Measurements from ENCODE around the gene GPATCH1.

The GPATCH1 gene

DNA sequence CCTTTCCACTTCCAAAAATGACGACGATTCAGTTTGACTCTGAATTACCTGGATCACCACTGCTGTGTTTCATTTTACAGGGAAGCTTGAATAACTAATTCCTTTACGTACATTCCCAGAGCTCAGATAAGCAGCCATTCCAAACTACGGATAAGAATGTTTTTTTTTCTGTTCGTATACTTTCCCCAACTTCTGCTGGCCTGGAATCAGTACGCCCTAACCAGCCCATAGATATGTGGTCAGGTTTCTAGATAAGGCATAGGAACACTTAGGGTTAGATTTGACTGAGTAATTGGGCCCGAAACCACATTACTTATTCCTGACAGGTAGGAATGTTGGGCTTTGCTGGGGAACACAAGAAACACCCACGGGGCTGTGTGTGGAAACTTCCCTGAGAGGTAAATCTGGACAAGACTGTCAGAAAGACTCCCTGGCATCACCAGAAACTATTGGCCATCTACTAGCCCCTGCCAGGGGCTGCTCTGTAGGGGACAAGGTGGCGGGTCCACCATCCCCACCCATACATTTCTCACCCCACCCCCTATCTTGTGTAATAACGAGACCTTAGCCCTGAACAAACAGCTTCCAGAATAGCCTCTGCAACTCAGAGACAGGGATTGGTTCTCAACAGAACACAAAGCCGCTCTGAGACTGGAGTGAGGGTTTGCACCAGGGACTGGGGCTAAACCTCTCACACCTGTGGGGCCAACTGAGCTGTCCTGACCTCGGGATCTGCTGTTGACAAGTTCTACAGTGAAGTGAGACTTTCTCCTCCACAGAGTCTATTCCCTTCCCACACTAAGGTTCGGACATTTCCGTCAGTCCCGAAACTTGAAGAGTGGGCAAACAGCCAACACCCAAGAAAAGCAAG is 31.9 kb upstream of the GPATCH1 start:
- H3K79me2 ChIP-seq (ENCODE audit: insufficient read depth, low read length) = no peaks in the 10 kb centered on the region
- H3K9me3 ChIP-seq (ENCODE audit: low read length) = no peaks in the 10 kb centered on the region
- H3K9me2 ChIP-seq (ENCODE audit: low read depth, low read length) = no peaks in the 10 kb centered on the region
- no peak overlapping the region for H2AFZ ChIP-seq (ENCODE audit: low read length)
- no peak for TF ChIP-seq CTCF (IDR thresholded peaks at IDR 0.05; ENCODE audit: low read length)
- no peaks in the 10 kb centered on the region for H4K20me1 ChIP-seq (ENCODE audit: insufficient read depth, low read length)
- no peak overlapping the region for H3K4me2 ChIP-seq (ENCODE audit: low read length)
- no peak overlapping the region for H3K9ac ChIP-seq (ENCODE audit: low read length)
- no peak overlapping the region for H3K27ac ChIP-seq (ENCODE audit: low read depth, low read length, poor library complexity, severe bottlenecking)
- no peaks in the 10 kb centered on the region for H3K4me1 ChIP-seq (ENCODE audit: insufficient read depth, low read length, severe bottlenecking)
- H3K4me3 ChIP-seq (ENCODE audit: low read depth, low read length, poor library complexity, severe bottlenecking) = no peak overlapping the region
- H3K27me3 ChIP-seq (ENCODE audit: insufficient read depth, low read length) = no peaks in the 10 kb centered on the region
- 0 out of 2 replicates have a peak, but pooled peaks cover 2% of the 10 kb centered on the region for H3K36me3 ChIP-seq (ENCODE audit: insufficient read depth, low read length)
- H3F3A ChIP-seq (ENCODE audit: insufficient read depth, low read length) = no peaks in the 10 kb centered on the region

DNA sequence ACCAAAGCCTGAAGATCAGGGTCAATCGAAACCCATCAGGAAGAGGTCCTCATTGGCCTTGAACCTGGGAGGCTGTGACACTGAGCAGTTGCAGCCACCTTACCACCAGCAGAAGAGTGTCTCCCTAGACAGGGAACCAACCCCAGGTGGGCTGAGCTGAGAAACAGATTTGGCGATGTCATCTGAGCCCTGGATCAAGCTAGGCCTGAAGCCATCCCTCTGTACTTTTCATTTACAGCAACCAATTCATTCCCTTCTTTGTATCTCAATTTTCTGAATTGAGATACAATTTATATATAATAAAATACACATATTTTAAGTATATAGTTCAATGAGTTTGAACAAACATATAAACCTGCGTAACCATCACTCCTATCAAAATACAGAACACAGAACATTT is 30.9 kb upstream of the GPATCH1 start:
- Histone ChIP-seq H3K9ac (ENCODE audit: low read length) (no peak overlapping the region), H3K36me3 (ENCODE audit: insufficient read depth, low read length) (0 out of 2 replicates have a peak, but pooled peaks cover 2% of the 10 kb centered on the region), H3K9me3 (ENCODE audit: low read length) (no peaks in the 10 kb centered on the region), H3K4me1 (ENCODE audit: insufficient read depth, low read length, severe bottlenecking) (peaks cover 5% of the 10 kb centered on the region), H3F3A (ENCODE audit: insufficient read depth, low read length) (no peaks in the 10 kb centered on the region), H3K4me3 (ENCODE audit: low read depth, low read length, poor library complexity, severe bottlenecking) (no peak overlapping the region), H3K9me2 (ENCODE audit: low read depth, low read length) (no peaks in the 10 kb centered on the region), H3K79me2 (ENCODE audit: insufficient read depth, low read length) (no peaks in the 10 kb centered on the region), H4K20me1 (ENCODE audit: insufficient read depth, low read length) (no peaks in the 10 kb centered on the region), H3K4me2 (ENCODE audit: low read length) (no peak overlapping the region), H3K27ac (ENCODE audit: low read depth, low read length, poor library complexity, severe bottlenecking) (no peak overlapping the region), H2AFZ (ENCODE audit: low read length) (no peak overlapping the region), H3K27me3 (ENCODE audit: insufficient read depth, low read length) (no peaks in the 10 kb centered on the region)
- TF ChIP-seq CTCF (IDR thresholded peaks at IDR 0.05; ENCODE audit: low read length) (no peak), EZH2 (IDR thresholded peaks at IDR 0.05; ENCODE audit: borderline replicate concordance, low read length) (no peak)

GRCh38 chr19:33052352-33052972 is 28.5 kb upstream of the GPATCH1 start:
- Histone ChIP-seq H3F3A (ENCODE audit: insufficient read depth, low read length) (no peaks in the 10 kb centered on the region), H3K4me1 (ENCODE audit: insufficient read depth, low read length, severe bottlenecking) (peaks cover 5% of the 10 kb centered on the region), H3K9me2 (ENCODE audit: low read depth, low read length) (no peaks in the 10 kb centered on the region), H3K36me3 (ENCODE audit: insufficient read depth, low read length) (0 out of 2 replicates have a peak, but pooled peaks cover 2% of the 10 kb centered on the region), H3K9me3 (ENCODE audit: low read length) (no peaks in the 10 kb centered on the region), H3K27ac (ENCODE audit: low read depth, low read length, poor library complexity, severe bottlenecking) (no peak overlapping the region), H4K20me1 (ENCODE audit: insufficient read depth, low read length) (no peaks in the 10 kb centered on the region), H3K4me2 (ENCODE audit: low read length) (no peak overlapping the region), H3K9ac (ENCODE audit: low read length) (no peak overlapping the region), H3K4me3 (ENCODE audit: low read depth, low read length, poor library complexity, severe bottlenecking) (no peak overlapping the region), H3K79me2 (ENCODE audit: insufficient read depth, low read length) (no peaks in the 10 kb centered on the region), H3K27me3 (ENCODE audit: insufficient read depth, low read length) (no peaks in the 10 kb centered on the region), H2AFZ (ENCODE audit: low read length) (no peak overlapping the region)
- TF ChIP-seq CTCF (IDR thresholded peaks at IDR 0.05; ENCODE audit: low read length) (no peak), EZH2 (IDR thresholded peaks at IDR 0.05; ENCODE audit: borderline replicate concordance, low read length) (no peak)
